HepG2 (cell line): ENCODE data around the gene LRP1-AS. TPM values are rescaled to one million over a fixed set of nuclear protein-coding genes. Genes with fewer than 3 reads are reported as not detected.

Experiments
- ATAC-seq: fragments of 200-7000 bp; cut with Tn5 transposase; 3 replicates; pipeline ENCODE4 v1.9.1; 2020; ENCODE audit warnings: mild to moderate bottlenecking, moderate library complexity
- BruUV-seq: library from RNA; stranded (reverse); fragments of 400-500 nt; replicated peaks from 2 replicates; lab custom pipeline; 2021; lab: Mats Ljungman, UMichigan
- CTCF ChIA-PET: fragments of 300-600 bp; formaldehyde crosslinking; extraction: SDS; loops from one replicate; lab custom pipeline; 2021; ENCODE audit warnings: low total read pairs, inconsistent platforms, low intra/inter-chr PET ratio; lab: Yijun Ruan, JAX
- POLR2A ChIA-PET: fragments of 350-600 bp; sonication (Branson Sonifier 250); formaldehyde crosslinking; loops from one replicate; lab custom pipeline; 2020; ENCODE audit warnings: antibody characterized with exemption, inconsistent platforms; lab: Yijun Ruan, JAX
- DNase-seq: peaks from one replicate; pipeline ENCODE4 v3.0.0-alpha.2; 2015; ENCODE audit warnings: low spot score
- FAIRE-seq: peaks from 3 replicates; lab custom pipeline; 2011; peaks lifted over from hg19 to GRCh38; lab: Jason Lieb, UNC
- H2AFZ ChIP-seq: one replicate; pipeline ENCODE4 v1.6.1; 2011; ENCODE audit warnings: low read length, inconsistent platforms
- H3K27ac ChIP-seq: fragments of 300-600 bp; 3 replicates; pipeline ENCODE4 v1.8.0; 2011; ENCODE audit warnings: mixed run types, mild to moderate bottlenecking, mixed read lengths, low read length, inconsistent platforms; ENCODE audit not compliant: insufficient read depth; ENCODE audit errors: extremely low read length
- H3K27me3 ChIP-seq, 2 experiments: fragments of 200-600 bp in 1 of 2; 2 replicates in 1 of 2; 3 replicates in 1 of 2; pipeline versions ENCODE4 v1.6.0 to v1.8.0; 2011; ENCODE audit warnings: low read length in 2 of 2, mild to moderate bottlenecking in 2 of 2, moderate library complexity in 2 of 2, inconsistent platforms in 1 of 2; ENCODE audit not compliant: insufficient read depth in 2 of 2, control insufficient read depth in 1 of 2
- H3K36me3 ChIP-seq, 2 experiments: fragments of 200-600 bp in 1 of 2; replicated peaks in 1 of 2; 2 replicates in 1 of 2; 3 replicates in 1 of 2; pipeline versions ENCODE4 v1.5.1 to v1.8.0; 2011; ENCODE audit warnings: low read length in 2 of 2, inconsistent platforms in 1 of 2; ENCODE audit not compliant: insufficient read depth in 2 of 2, control insufficient read depth in 1 of 2
- H3K4me1 ChIP-seq: 2 replicates; pipeline ENCODE4 v1.5.1; 2012; ENCODE audit warnings: low read length, inconsistent platforms; ENCODE audit not compliant: insufficient read depth
- H3K4me2 ChIP-seq: 2 replicates; pipeline ENCODE4 v1.6.0; 2011; ENCODE audit warnings: low read depth, low read length, inconsistent platforms
- H3K4me3 ChIP-seq, 3 experiments: fragments of 200-600 bp in 1 of 3; sonication (generic), shearing (Covaris generic) in 1 of 3; replicated peaks in 1 of 3; 2 replicates each; pipeline ENCODE4 v1.5.1; 2011 to 2016; ENCODE audit warnings: low read length in 3 of 3, inconsistent platforms in 2 of 3, low read depth in 2 of 3, mild to moderate bottlenecking in 2 of 3, control low read depth in 1 of 3, mixed read lengths in 1 of 3; ENCODE audit not compliant: insufficient read depth in 1 of 3
- H3K79me2 ChIP-seq: one replicate; pipeline ENCODE4 v1.6.1; 2011; ENCODE audit warnings: low read length, inconsistent platforms; ENCODE audit not compliant: insufficient read depth
- H3K9ac ChIP-seq: 2 replicates; pipeline ENCODE4 v1.6.0; 2011; ENCODE audit warnings: mild to moderate bottlenecking, low read depth, low read length, inconsistent platforms; ENCODE audit not compliant: insufficient read depth
- H3K9me3 ChIP-seq: 2 replicates; pipeline ENCODE4 v1.5.1; 2012; ENCODE audit warnings: mild to moderate bottlenecking, low read length
- H4K20me1 ChIP-seq: 2 replicates; pipeline ENCODE4 v1.6.0; 2011; ENCODE audit warnings: inconsistent platforms, mild to moderate bottlenecking, low read length, moderate library complexity; ENCODE audit not compliant: insufficient read depth
- FOXK2 ChIP-seq: fragments of 450-650 bp; IDR thresholded peaks from 2 replicates; pipeline ENCODE4 v1.6.1; 2016
- NR2F6 ChIP-seq, 2 experiments: IDR thresholded peaks; 2 replicates each; pipeline ENCODE4 v1.6.1; 2016; ENCODE audit warnings: antibody characterized with exemption in 1 of 2, mild to moderate bottlenecking in 1 of 2
- SP5 ChIP-seq: IDR thresholded peaks from 2 replicates; pipeline ENCODE4 v1.6.1; 2016; ENCODE audit warnings: low read depth, borderline replicate concordance
- TCF12 ChIP-seq, 2 experiments: fragments of 450-650 bp in 1 of 2; sonication (generic) in 1 of 2; formaldehyde crosslinking in 1 of 2; IDR thresholded peaks; 2 replicates each; pipeline versions ENCODE4 v1.6.1 to v1.8.0; 2017 to 2022; ENCODE audit warnings: antibody characterized with exemption in 1 of 2, mild to moderate bottlenecking in 1 of 2, missing genetic modification reagents in 1 of 2, moderate library complexity in 1 of 2
- ZIK1 ChIP-seq: sonication (generic); formaldehyde crosslinking; IDR thresholded peaks from 2 replicates; pipeline ENCODE4 v1.5.0; 2020; ENCODE audit warnings: mild to moderate bottlenecking, low read depth, missing genetic modification reagents, borderline replicate concordance
- ZNF3 ChIP-seq: IDR thresholded peaks from 2 replicates; pipeline ENCODE4 v1.7.0; 2017; ENCODE audit warnings: inconsistent platforms
- ZNF460 ChIP-seq: sonication (generic); formaldehyde crosslinking; IDR thresholded peaks from 2 replicates; pipeline ENCODE4 v1.5.1; 2020; ENCODE audit warnings: missing genetic modification reagents, mild to moderate bottlenecking, borderline replicate concordance
- ZNF564 ChIP-seq: sonication (generic); formaldehyde crosslinking; IDR thresholded peaks from 2 replicates; pipeline ENCODE4 v1.8.1; 2023; ENCODE audit warnings: mild to moderate bottlenecking, missing genetic modification reagents
- ZNF598 ChIP-seq: sonication (generic); formaldehyde crosslinking; IDR thresholded peaks from 2 replicates; pipeline ENCODE4 v1.5.1; 2020; ENCODE audit warnings: mild to moderate bottlenecking, missing genetic modification reagents, borderline replicate concordance
- WGBS: methylation state at CpG from one replicate; pipeline ENCODE4 v1.1.6; 2017; ENCODE audit warnings: low lambda C conversion rate; 5-methylcytosine and 5-hydroxymethylcytosine counted together
- in situ Hi-C: cut with HindIII; loops from 2 replicates; pipeline ENCODE4 v1.10.0; 2017; ENCODE audit warnings: low pct_unique_long_range_greater_than_20kb; ENCODE audit not compliant: extremely low pct_ligation_motif_present
- intact Hi-C: fragments of 100-400 bp; cut with micrococcal nuclease; formaldehyde crosslinking; loops from one replicate; pipeline ENCODE4 v1.10.0; 2022; ENCODE audit not compliant: unreplicated experiment
- polyA plus RNA-seq, 8 experiments: library from polyadenylated mRNA; depleted of rRNA in 3 of 8; stranded (reverse) in 7 of 8; unstranded in 1 of 8; fragments of >200 nt; fragmentation: Illumina TruSeq in 4 of 8; extraction: Trizol in 4 of 8; gene quantifications; 2 replicates each; pipeline versions ENCODE4 v1.2.1 to v1.2.3, GENCODE V29; 2011 to 2016; ENCODE audit warnings: low read depth in 4 of 8, missing spikeins in 1 of 8, mixed read lengths in 1 of 8; ENCODE audit not compliant: insufficient read depth in 1 of 8
- total RNA-seq, 5 experiments: library from RNA; depleted of rRNA; stranded (reverse); fragments of >200 nt; fragmentation: Illumina TruSeq; extraction: Trizol; gene quantifications; 2 replicates each; pipeline ENCODE4 v1.2.3, GENCODE V29; 2016; ENCODE audit warnings: low read depth in 1 of 5
- TF ChIP-seq, protein P1 (sequence below): sonication (generic); formaldehyde crosslinking; IDR thresholded peaks from 2 replicates; pipeline ENCODE4 v1.4.0; 2020; ENCODE audit warnings: missing genetic modification reagents
- TF ChIP-seq, protein P2 (sequence below): sonication (generic); formaldehyde crosslinking; IDR thresholded peaks from 2 replicates; pipeline ENCODE4 v1.5.1; 2020; ENCODE audit warnings: missing genetic modification reagents, mild to moderate bottlenecking, borderline replicate concordance

The LRP1-AS gene
- total and polyA plus RNA-seq, 2 of the 13 experiments (the other 11 are each of a cell fraction or from before 2014, with no cell fraction given): 0.20 TPM; not detected in 1

DNA sequence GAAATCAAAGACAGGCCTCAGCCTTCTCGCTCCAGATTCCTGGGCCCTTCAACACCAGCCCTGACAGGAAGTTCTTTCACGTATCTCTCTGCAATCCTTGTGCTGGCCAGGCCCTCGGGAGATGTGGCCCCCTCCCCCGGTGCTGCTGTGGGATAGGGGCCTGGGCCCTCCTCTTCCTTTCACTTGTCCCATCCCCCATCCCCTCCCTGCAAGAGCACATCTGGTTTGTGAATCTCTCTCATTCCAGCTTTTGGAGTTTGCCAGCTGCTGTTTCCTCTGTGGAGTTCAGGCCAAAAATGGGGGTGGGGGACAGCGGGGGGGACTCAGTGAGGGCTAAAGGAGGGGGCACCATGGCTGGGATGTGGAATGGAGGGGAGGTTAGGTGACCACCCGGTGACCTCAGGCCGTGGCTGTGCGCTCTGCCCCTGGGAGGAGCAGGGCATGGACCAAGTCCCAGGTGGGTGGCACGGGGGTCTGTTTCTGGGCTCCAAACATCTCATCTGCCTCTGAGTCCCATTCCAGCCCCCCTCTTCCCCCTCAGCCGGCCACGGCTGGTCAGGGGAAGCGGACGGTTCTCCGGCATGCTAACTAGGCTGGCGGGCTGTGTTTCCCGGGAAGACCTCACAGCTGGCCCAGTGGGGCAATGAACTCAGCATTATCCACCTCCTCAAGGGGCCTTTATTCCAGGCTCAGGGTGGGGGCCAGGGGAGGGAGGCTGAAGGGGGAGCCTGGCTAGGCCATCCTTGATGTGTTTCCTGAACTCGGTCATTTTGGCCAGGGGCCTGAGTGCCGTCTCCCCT lies 11.7 kb downstream of the LRP1-AS start:
- 88% methylated on average over 18 of the region's 18 CpGs for WGBS
- no TSS peak for BruUV-seq
- no peak overlapping the region for H3K9ac ChIP-seq
- no peaks in the 10 kb centered on the region for H3K27me3 ChIP-seq
- peak overlapping the region; percentile 42 for H3K27ac ChIP-seq
- CTCF ChIA-PET: no interaction called here
- H2AFZ ChIP-seq: no peak overlapping the region
- H3K4me3 ChIP-seq: no peak overlapping the region
- FAIRE-seq (no peak), ATAC-seq (no peak), DNase-seq (no peak)
- H3K4me2 ChIP-seq: 0 out of 2 replicates have a peak overlapping the region, but pooled peaks have one; percentile 0
- intact Hi-C loops: no loop called here
- H3K9me3 ChIP-seq: no peaks in the 10 kb centered on the region
- POLR2A ChIA-PET: interaction anchor here (4.3 to 16.0 kb wide), 3 partner anchors 7 to 24 kb away, joined by 19 to 827 read pairs (median 157); partner anchors contain the start of genes LRP1, LRP1-AS and STAT6
- peaks cover 31% of the 10 kb centered on the region for H4K20me1 ChIP-seq
- peaks cover 10 to 24% of the 10 kb centered on the region in 2 experiments; a peak in 4 of 5 replicates for H3K36me3 ChIP-seq
- in situ Hi-C loops: no loop called here
- peaks cover 63% of the 10 kb centered on the region for H3K79me2 ChIP-seq
- H3K4me1 ChIP-seq: peaks cover 100% of the 10 kb centered on the region
- TF ChIP-seq ZNF598 (CRISPR knock-in tag) (no peak), ZNF3 (no peak)
- TF ChIP-seq, protein P1, sequence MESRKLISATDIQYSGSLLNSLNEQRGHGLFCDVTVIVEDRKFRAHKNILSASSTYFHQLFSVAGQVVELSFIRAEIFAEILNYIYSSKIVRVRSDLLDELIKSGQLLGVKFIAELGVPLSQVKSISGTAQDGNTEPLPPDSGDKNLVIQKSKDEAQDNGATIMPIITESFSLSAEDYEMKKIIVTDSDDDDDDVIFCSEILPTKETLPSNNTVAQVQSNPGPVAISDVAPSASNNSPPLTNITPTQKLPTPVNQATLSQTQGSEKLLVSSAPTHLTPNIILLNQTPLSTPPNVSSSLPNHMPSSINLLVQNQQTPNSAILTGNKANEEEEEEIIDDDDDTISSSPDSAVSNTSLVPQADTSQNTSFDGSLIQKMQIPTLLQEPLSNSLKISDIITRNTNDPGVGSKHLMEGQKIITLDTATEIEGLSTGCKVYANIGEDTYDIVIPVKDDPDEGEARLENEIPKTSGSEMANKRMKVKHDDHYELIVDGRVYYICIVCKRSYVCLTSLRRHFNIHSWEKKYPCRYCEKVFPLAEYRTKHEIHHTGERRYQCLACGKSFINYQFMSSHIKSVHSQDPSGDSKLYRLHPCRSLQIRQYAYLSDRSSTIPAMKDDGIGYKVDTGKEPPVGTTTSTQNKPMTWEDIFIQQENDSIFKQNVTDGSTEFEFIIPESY: peak; percentile 21; the same call in 1 of the 2 replicates
- TF ChIP-seq, all 625 proteins: peak for 1

DNA sequence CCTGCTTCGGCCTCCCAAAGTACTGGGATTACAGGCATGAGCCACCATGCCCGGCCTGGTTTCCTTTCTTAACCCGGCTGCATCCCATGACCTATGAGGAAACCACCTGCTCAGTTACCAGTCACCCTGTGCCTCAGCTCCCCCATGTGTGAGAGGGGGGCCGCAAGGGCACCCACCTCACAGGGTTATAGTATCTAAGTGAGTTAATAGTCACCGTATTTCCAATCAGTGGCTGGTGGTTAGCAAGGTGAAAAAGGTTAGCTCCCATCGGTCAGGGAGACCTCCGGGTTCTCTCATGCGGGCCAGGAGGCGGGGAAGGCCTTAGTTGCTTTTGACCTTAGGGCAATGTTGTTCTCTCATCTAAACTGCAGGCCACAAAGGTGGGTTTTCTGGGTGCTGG lies 12.5 kb downstream of the LRP1-AS start:
- peaks cover 10 to 21% of the 10 kb centered on the region in 2 experiments; a peak in 4 of 5 replicates for H3K36me3 ChIP-seq
- 40% methylated on average over 6 of the region's 9 CpGs for WGBS
- H3K27ac ChIP-seq: peak overlapping the region; percentile 42
- ChIA-PET POLR2A (interaction anchor here (5.2 to 16.0 kb wide), 2 partner anchors 15 to 23 kb away, joined by 19 to 827 read pairs; partner anchors contain the start of genes LRP1-AS and STAT6), CTCF (no interaction called here)
- in situ Hi-C loops (loop anchor here (5.0 kb wide), 1 partner anchor 42 kb away; no protein-coding TSS in a partner anchor), intact Hi-C loops (no loop called here)
- FAIRE-seq (no peak), ATAC-seq (no peak), DNase-seq (no peak)
- no peak overlapping the region for H2AFZ ChIP-seq
- H3K4me3 ChIP-seq: no peak overlapping the region
- H3K79me2 ChIP-seq: peaks cover 65% of the 10 kb centered on the region
- H4K20me1 ChIP-seq: peaks cover 31% of the 10 kb centered on the region
- no peaks in the 10 kb centered on the region for H3K9me3 ChIP-seq
- H3K4me2 ChIP-seq: no peak overlapping the region; the same call in 1 of the 2 replicates
- peaks cover 100% of the 10 kb centered on the region for H3K4me1 ChIP-seq
- BruUV-seq: no TSS peak
- no peak overlapping the region for H3K9ac ChIP-seq
- H3K27me3 ChIP-seq: no peaks in the 10 kb centered on the region
- no peak for TF ChIP-seq FOXK2
- TF ChIP-seq TCF12 (IDR thresholded peaks at IDR 0.05): no peak
- TF ChIP-seq TCF12 (CRISPR knock-in tag; IDR thresholded peaks at IDR 0.05): no peak
- TF ChIP-seq NR2F6 (IDR thresholded peaks at IDR 0.05): 0 out of 2 replicates have a peak, but pooled peaks have one; percentile 24
- no peak for TF ChIP-seq NR2F6 (CRISPR knock-in tag; IDR thresholded peaks at IDR 0.05)
- TF ChIP-seq SP5 (CRISPR knock-in tag): peak; percentile 29; the same call in 1 of the 2 replicates
- no peak for TF ChIP-seq ZNF460 (CRISPR knock-in tag)
- no peak for TF ChIP-seq ZIK1 (CRISPR knock-in tag)
- TF ChIP-seq ZNF564 (CRISPR knock-in tag): no peak
- TF ChIP-seq, protein P2, sequence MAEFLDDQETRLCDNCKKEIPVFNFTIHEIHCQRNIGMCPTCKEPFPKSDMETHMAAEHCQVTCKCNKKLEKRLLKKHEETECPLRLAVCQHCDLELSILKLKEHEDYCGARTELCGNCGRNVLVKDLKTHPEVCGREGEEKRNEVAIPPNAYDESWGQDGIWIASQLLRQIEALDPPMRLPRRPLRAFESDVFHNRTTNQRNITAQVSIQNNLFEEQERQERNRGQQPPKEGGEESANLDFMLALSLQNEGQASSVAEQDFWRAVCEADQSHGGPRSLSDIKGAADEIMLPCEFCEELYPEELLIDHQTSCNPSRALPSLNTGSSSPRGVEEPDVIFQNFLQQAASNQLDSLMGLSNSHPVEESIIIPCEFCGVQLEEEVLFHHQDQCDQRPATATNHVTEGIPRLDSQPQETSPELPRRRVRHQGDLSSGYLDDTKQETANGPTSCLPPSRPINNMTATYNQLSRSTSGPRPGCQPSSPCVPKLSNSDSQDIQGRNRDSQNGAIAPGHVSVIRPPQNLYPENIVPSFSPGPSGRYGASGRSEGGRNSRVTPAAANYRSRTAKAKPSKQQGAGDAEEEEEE (CRISPR knock-in tag): no peak
